ENCODE data around the gene GNAQ. TPM values are rescaled to one million over a fixed set of nuclear protein-coding genes. Genes with fewer than 3 reads are reported as not detected.

GNAQ gene
- total RNA-seq, 2 donors from 2014 or later = 15.8 to 22.1 TPM

- H3K4me3 ChIP-seq = no peak overlapping the region
- WGBS, 2 donors = 86 to 95% methylated on average over 1 of the region's 1 CpG
- intact Hi-C loops (cut with DNase I) = no loop called here
- no peak for TF ChIP-seq POLR2A (IDR thresholded peaks at IDR 0.05)
- TF ChIP-seq, protein P1, sequence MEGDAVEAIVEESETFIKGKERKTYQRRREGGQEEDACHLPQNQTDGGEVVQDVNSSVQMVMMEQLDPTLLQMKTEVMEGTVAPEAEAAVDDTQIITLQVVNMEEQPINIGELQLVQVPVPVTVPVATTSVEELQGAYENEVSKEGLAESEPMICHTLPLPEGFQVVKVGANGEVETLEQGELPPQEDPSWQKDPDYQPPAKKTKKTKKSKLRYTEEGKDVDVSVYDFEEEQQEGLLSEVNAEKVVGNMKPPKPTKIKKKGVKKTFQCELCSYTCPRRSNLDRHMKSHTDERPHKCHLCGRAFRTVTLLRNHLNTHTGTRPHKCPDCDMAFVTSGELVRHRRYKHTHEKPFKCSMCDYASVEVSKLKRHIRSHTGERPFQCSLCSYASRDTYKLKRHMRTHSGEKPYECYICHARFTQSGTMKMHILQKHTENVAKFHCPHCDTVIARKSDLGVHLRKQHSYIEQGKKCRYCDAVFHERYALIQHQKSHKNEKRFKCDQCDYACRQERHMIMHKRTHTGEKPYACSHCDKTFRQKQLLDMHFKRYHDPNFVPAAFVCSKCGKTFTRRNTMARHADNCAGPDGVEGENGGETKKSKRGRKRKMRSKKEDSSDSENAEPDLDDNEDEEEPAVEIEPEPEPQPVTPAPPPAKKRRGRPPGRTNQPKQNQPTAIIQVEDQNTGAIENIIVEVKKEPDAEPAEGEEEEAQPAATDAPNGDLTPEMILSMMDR (IDR thresholded peaks at IDR 0.05) = no peak
- no peaks in the 10 kb centered on the region for H3K9me3 ChIP-seq
- H3K36me3 ChIP-seq (replicated peaks in 1 of 2; ENCODE audit: insufficient read depth in 1 of 2, low read depth in 2 of 2) = no peaks in the 10 kb centered on the region
- ATAC-seq = no peak
- H3K27me3 ChIP-seq = no peaks in the 10 kb centered on the region
- H3K27ac ChIP-seq = no peak overlapping the region
- peaks cover 42% of the 10 kb centered on the region for H3K4me1 ChIP-seq
- no peak for DNase-seq
Observed at GRCh38 chr9:77951369-77951768, 80.2 kb downstream of the GNAQ start.

GRCh38 chr9:77949751-77950436 lies 81.7 kb downstream of the GNAQ start:
- no peak for DNase-seq

DNA sequence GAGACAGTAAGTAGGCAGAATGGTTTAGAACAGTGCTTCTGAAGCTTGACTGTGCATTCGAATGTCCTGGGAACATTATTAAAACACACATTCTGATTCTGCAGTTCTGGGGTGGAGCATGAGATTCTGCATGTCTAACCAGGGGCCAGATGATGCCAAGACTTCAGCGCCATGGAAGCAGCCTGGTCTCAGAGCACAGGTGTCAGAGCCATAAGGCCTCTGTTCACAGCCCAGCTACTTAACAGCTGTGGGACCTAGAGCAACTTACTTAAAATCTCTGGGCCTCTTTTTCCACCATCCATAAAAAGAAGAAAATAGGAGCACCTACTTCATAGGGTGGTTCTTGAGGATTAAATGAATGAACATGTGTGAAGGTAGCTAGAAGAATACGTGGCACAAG lies 84.0 kb downstream of the GNAQ start:
- no peak for TF ChIP-seq POLR2A (IDR thresholded peaks at IDR 0.05)
- TF ChIP-seq, protein P1 (IDR thresholded peaks at IDR 0.05) = no peak
- no peak overlapping the region for H3K27ac ChIP-seq
- DNase-seq (no peak), ATAC-seq (no peak)
- 78 to 90% methylated on average over 3 of the region's 3 CpGs for WGBS, 2 donors
- intact Hi-C loops (cut with DNase I) = no loop called here
- H3K9me3 ChIP-seq = no peaks in the 10 kb centered on the region
- H3K27me3 ChIP-seq = no peaks in the 10 kb centered on the region
- H3K4me3 ChIP-seq = no peak overlapping the region
- H3K36me3 ChIP-seq (replicated peaks in 1 of 2; ENCODE audit: insufficient read depth in 1 of 2, low read depth in 2 of 2) = no peaks in the 10 kb centered on the region
- H3K4me1 ChIP-seq = peaks cover 48% of the 10 kb centered on the region

More at GRCh38 chr9:77949751-77950436, 81.7 kb downstream of the GNAQ start:
- Histone ChIP-seq H3K27me3 (no peaks in the 10 kb centered on the region), H3K36me3 (replicated peaks in 1 of 2; ENCODE audit: insufficient read depth in 1 of 2, low read depth in 2 of 2) (no peaks in the 10 kb centered on the region), H3K4me1 (peaks cover 56% of the 10 kb centered on the region), H3K4me3 (no peak overlapping the region), H3K27ac (no peak overlapping the region), H3K9me3 (no peaks in the 10 kb centered on the region)
- intact Hi-C loops (cut with DNase I) = no loop called here
- ATAC-seq = no peak
- WGBS, 2 donors = 67 to 71% methylated on average over 5 of the region's 5 CpGs
- TF ChIP-seq, protein P1 (IDR thresholded peaks at IDR 0.05) = no peak
- no peak for TF ChIP-seq POLR2A (IDR thresholded peaks at IDR 0.05)

DNA sequence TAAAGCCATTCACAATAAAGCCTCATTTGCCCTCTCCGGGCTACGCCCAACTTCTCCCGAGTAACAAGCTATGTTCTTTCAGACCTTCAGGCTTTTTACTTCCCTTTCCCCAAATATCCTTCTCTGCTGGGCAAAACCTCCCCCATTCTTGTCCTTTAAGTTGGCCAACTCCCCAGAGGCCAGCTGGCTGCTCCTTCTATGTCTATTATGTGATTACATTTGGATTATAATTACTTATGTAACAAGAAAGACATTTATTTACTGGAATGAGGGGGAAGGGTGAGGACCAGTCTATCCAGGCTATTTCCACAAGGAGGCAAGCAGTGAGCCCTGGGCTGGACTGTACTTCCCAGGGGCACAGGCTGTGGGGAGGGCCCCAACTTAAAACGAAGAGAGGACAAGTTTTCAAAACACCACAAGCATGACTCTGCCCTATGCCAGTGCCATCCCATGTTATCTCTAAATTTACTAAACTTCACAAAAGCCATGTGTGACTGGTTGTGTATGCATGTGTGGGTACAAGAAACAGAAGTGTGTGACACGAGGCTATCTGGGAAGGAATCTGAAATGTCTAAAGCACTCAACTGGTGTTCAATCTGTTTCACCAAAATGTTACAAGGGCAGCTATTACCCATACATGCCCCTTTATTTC lies 84.5 kb downstream of the GNAQ start:
- no peaks in the 10 kb centered on the region for H3K9me3 ChIP-seq
- ATAC-seq (peak; percentile 53), DNase-seq (peak in 3 of 4 donors; percentile 17 to 64 (median 33))
- no peak for TF ChIP-seq POLR2A (IDR thresholded peaks at IDR 0.05)
- H3K4me1 ChIP-seq = peaks cover 43% of the 10 kb centered on the region
- H3K27ac ChIP-seq = peak overlapping the region in 1 of 4 donors; percentile 35
- intact Hi-C loops (cut with DNase I) = no loop called here
- H3K36me3 ChIP-seq (replicated peaks in 1 of 2; ENCODE audit: insufficient read depth in 1 of 2, low read depth in 2 of 2) = no peaks in the 10 kb centered on the region
- 51 to 55% methylated on average over 5 of the region's 5 CpGs for WGBS, 2 donors
- H3K4me3 ChIP-seq = no peak overlapping the region
- no peaks in the 10 kb centered on the region for H3K27me3 ChIP-seq

DNA sequence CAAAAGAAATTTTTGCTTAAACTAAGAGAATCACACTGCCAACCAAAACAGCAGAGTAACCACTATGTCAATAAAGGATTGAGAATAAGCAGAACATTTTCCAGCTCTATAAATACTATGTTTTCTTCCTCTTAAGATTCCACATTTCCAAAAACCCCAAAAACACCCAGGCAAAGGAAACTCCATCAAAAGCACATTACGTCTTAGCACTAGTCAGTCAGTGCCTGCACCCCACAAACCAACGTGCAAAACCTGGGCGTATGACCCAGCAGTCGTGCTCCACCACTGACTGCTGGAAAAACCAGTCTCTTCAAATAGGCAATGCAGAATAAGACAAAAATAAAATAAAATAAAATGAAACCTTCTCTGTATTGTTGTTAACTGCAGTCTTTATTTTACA lies 85.3 kb downstream of the GNAQ start:
- WGBS, 2 donors = 68 to 73% methylated on average over 4 of the region's 4 CpGs
- peaks cover 43% of the 10 kb centered on the region for H3K4me1 ChIP-seq

More for the DNA sequence above, 85.3 kb downstream of the GNAQ start:
- DNase-seq = no peak
- H3K9me3 ChIP-seq = no peaks in the 10 kb centered on the region
- H3K4me3 ChIP-seq = no peak overlapping the region
- intact Hi-C loops (cut with DNase I) = no loop called here
- no peaks in the 10 kb centered on the region for H3K36me3 ChIP-seq (replicated peaks in 1 of 2; ENCODE audit: insufficient read depth in 1 of 2, low read depth in 2 of 2)
- no peak for TF ChIP-seq POLR2A (IDR thresholded peaks at IDR 0.05)
- TF ChIP-seq, protein P1 (IDR thresholded peaks at IDR 0.05) = no peak
- no peaks in the 10 kb centered on the region for H3K27me3 ChIP-seq
- no peak for ATAC-seq
- peak overlapping the region in 1 of 4 donors; percentile 35 for H3K27ac ChIP-seq

All from body of pancreas (tissue), 4 donors.